Activated CD4-positive, alpha-beta T cell treated with anti-CD3 and anti-CD28 coated beads, Interleukin-2, amount 50 U/mL, for 24 hours (primary cell): ENCODE results near the gene NMRK1.

ENCODE experiments used
- DNase-seq, 2 donors: peaks; one replicate each; pipeline ENCODE4 v3.0.0-alpha.2; 2020; ENCODE audit warnings: low read depth in 1 of 2, low spot score in 1 of 2

Gene NMRK1

DNA sequence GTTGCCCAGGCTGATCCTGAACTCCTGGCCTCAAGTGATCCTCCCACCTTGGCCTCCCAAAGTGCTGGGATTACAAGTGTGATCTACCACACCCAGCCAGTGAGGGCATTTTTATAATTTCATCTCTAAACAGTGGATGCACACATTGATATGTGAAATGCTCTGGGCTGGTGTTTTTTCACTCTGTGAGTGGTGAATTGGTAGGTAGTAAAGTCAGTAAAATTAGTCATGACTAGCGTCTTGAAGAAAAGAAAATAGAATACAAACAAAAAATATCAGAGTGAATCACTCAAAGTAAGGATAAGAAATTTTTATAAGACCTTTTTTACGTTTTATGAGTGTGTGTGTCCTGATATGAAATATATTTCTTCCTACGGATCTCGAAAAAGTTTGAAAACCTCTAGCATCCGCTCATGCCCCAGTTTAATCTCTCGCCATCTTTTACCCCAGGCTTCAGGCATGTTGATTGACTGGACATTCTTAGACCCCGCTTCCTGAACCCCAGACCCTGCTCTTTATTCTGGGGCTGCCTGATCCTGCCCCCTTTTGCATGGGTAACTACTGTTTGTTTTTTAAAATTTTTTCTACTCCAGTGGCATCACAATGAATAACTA, 14.3 kb upstream of the NMRK1 start:
- no peak for DNase-seq

DNA sequence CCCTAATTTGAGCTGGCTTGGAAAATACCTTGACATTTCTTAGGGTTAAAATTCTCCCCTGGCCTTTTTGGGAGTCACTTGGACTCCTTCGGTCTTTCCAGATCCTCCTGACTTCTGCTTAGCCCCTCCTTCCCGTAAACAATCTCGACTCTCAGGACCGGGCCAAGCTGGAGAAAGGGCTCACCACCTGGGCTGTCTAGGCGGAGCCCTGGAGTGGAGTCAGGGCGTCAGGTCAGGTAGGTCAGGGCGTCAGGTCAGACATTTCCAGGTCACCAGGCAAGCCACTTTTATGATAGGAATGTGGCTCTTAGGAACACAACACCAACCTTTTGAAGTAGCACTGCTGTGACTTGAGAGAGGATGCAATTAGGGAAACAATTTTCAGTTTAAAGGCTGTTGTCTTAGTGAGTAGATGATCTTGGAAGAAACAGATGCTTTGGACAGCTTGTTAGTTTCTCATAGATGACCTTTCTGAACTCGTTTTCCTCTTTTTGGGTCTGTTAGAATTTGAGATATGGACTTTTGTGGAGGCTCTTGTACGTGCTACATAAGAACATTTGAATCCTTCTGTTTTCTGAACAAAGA, 13.1 kb upstream of the NMRK1 start:
- DNase-seq, result no peak

GRCh38 chr9:75096796-75097195, 8.8 kb upstream of the NMRK1 start:
- no peak for DNase-seq

DNA sequence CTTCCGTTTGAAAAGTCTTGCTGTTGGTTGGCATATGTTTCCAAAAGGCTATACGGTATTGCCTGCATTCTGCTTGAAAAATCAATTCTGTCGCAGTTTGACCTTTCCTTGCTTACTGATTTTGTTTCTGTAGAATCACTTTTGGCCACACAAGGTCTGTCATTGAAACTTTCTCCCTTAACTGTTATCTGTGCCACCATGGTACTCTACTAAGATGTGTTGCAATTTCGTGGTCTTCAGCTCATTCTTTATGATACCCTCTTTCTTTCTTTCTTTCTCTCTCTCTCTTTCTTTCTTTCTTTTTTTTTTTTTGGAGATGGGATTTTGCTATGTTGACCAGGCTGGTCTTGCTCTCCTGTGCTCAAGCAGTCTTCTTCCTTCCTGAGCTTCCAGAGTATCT, 4.8 kb upstream of the NMRK1 start:
- no peak for DNase-seq

DNA sequence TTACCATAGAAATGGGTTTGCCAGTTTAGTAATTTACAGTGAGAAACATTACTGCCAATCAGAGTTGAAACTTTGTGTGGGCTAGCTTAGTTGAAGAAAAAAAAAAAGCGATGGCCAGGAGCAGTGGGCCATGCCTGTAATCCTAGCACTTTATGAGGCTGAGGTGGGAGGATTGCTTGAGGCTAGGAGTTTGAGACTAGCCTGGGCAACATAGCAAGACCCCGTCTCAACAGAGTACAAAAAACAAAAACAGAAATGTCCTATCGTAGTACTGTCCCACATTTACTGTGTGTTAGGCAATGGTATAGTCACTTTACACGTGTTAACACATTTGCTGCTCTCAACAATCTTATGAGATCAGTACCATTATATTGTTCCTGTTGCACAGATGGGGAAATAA, 2.6 kb upstream of the NMRK1 start:
- no peak for DNase-seq

- DNase-seq, result no peak
Measured at GRCh38 chr9:75089373-75089766, 1.4 kb upstream of the NMRK1 start.

GRCh38 chr9:75088646-75089372, 854 bp upstream of the NMRK1 start:
- DNase-seq, result no peak

DNA sequence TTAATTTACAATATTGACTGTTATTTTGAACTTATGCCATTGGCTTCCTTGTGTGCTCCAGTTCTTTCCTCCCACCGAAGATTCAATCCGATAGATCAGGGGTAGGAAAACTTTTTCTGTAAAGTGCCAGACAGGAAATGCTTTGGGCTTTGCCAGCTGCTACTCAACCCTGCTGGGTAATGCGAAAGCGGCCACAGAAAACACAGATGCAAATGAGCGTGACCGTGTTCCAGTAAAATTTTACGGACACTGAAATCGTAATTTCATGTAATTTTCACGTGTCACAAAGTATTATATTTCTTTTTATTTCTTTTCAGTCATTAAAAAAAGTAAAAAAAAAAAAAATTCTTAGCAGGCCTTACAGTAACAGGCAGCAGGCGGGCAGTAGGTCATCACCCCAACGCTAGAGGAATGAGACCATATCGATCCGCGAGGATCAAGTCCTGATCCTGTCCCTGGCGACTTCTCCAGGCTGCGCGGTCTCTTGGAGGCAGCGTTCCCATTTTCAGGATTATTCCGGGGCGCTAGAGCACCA, 599 bp downstream of the NMRK1 start:
- peak in 1 of 2 donors; percentile 25 for DNase-seq

DNA sequence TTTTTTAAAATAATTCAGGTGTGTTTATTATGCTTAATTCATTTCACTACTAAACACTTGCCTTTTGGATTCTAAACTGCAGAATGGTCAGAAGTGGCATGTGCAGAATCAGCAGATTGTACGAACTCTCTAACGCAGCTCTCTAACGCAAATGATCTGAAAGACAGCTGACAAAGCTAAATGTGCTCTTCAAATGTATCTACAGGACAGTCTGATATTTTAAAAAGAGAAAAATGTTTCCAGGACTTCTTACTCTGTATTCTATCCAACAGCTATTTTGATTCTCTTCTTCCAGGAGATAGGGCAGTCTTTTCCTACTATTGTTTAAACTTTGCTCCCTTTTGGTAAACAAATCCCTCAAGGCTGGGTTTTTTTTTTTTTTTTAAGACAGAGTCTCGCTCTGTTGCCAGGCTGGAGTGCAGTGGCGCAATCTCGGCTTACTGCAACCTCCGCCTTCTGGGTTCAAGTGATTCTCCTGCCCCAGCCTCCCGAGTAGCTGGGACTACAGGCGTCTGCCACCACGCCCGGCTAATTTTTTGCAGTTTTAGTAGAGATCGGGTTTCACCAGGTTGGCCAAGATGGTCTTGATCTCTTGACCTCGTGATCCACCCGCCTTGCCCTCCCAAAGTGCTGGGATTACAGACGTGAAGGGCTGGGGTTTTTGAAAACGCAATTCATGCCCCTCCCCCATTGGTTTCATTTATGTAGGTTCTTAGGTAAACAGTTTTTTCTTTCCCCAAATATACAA, 1.2 kb downstream of the NMRK1 start:
- peak in 1 of 2 donors; percentile 7 for DNase-seq

DNA sequence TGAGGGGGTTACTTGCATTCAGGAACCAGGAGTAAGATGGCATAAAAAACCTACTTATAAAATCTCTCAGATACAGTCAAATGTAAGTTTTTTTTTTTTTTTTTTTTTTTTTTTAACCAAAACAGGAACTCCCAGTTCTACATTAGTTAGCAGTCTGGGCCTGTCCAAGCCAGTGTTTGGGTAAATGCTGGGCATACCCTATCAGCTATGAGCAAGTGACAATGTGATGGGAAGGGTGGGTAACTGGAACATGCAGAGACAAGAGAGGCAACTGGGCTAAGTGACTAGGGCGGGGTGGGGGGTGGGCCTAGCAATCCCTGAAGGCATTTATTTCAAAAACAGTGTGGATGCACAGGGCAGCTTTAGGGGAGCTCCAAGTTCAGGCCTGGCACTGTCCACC, 2.3 kb downstream of the NMRK1 start:
- no peak for DNase-seq

GRCh38 chr9:75084081-75084672, 3.8 kb downstream of the NMRK1 start:
- DNase-seq, result no peak

GRCh38 chr9:75083188-75083970, 4.6 kb downstream of the NMRK1 start:
- DNase-seq, result no peak

- DNase-seq, result no peak
Measured at GRCh38 chr9:75081632-75082031, 6.3 kb downstream of the NMRK1 start.

GRCh38 chr9:75072895-75073294, 15.1 kb downstream of the NMRK1 start:
- no peak for DNase-seq

DNA sequence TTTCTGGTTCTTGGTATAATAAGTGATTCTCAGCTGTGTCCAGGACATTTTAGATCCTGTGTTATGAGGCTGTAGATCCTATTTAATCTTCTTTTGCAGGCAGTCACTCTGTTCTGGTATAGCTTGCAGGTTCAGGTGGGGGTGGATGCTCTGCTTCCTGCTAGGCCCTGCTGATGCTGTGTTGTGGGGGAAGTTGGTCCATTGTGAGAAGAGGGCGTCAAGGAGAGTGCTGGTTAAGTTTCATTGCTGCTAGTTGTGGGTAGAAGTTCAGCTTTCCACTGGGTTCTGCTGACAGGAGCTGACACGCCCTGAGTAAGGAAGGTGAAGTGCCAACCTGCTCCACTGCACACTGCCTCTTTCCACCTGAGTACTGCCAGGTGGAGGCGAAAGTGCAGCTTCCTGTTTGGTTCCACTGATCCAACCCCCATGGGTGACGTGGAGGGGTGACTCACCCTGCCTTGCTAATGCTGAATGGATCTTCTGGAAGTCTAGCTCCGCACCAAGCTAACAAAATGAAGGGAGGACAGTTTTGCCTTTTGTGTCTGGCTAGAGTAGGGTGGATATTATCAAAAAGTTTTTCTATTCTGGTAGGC, 16.3 kb downstream of the NMRK1 start:
- DNase-seq, result peak; percentile 29 to 65

DNA sequence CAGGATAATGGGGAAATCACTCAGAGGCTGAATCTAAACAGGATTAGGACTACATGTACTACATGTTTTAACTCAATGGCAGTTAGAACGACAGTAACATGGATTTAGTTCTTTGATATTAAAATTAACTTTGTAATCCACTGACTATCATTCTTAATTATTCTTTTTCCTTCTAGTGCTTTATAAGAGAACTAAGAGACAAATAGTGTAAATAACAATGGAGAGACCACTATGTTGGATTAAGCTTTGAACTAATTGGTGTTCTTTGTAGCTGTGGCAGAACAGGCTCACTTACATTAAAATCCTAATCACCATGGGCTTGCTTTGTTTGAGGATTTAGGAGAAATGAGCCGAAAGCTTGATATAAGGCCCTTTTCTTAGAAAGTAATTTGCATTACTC, 18.8 kb downstream of the NMRK1 start:
- DNase-seq, result no peak

DNA sequence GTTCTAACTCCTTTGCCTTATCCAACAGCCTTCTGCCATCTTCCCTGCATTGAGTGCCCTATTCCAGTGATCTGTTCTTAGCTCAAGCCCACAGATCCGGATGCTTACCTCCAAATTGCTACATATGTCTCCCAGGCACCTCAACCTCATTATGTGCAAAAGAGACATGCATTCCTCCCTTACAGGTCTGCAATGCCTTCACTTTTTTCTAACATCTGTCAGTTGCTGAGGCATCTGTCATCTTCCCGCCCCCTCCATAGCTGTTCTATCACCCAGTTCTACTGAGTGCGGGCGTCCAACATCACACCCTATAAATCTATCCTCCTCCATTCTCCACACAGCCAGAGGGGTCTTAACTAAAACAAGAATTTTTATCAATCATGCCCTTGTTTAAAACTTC, 20.1 kb downstream of the NMRK1 start:
- DNase-seq, result no peak

DNA sequence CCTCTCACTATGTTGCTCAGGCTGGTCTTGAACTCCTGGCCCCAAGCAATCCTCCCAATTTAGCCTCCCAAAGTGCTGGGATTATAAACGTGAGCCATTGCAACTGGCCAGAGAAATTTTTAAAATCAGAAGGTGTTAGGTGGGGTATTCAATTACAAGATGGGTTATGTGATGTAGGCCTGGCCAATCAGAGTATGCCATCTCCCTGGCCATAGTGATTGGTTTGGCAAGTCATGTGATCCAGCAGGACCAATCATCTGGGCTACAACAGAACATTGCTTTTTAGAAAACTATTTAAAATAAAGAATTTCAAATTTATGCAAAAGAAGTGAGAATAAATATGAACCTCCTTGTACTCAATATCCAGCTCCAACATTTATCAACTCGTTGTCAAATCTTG, 22.4 kb downstream of the NMRK1 start:
- DNase-seq, result no peak

DNA sequence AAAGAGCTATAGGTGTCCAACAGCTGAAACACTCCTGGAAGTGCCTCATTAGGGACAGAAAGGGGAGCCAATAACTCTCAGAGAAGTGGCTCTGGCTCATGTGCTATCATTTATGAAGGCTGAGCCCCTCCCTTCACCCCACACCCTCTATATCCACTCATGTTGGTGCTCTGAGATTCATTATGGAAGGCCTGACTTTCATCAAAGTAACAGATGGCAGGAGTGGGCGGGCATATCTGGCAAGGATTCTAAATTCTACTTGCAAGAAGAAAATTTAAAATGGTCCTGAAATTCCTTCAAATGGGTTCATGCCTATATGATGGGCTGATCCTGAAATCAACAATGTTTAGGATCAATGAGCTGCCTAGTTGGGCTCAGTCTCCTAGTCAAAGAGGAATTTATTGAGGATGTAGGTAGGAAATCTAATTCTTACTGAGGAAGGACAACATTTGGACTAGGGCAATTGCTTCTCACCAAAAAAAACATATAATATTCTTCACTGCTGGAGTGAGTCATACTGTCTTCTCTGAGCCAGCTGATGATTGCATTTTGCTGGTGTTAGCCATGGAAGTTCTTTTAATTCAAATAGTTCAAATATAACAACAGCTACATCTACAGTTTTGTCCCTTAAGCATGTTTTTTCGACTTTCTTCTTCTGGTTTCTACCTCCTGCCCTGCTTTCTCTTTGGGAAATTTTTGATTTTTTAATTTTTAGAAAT, 23.5 kb downstream of the NMRK1 start:
- DNase-seq, result no peak
